Pons (tissue), 1 donor: ENCODE data around the gene CLDN14.
A peak's percentile ranks its signal among the peaks of the same experiment; 100 is the strongest.

Source experiments
- DNase-seq: peaks from one replicate; pipeline ENCODE4 v3.0.0-alpha.2; 2016; ENCODE audit warnings: low spot score

Gene CLDN14

DNA sequence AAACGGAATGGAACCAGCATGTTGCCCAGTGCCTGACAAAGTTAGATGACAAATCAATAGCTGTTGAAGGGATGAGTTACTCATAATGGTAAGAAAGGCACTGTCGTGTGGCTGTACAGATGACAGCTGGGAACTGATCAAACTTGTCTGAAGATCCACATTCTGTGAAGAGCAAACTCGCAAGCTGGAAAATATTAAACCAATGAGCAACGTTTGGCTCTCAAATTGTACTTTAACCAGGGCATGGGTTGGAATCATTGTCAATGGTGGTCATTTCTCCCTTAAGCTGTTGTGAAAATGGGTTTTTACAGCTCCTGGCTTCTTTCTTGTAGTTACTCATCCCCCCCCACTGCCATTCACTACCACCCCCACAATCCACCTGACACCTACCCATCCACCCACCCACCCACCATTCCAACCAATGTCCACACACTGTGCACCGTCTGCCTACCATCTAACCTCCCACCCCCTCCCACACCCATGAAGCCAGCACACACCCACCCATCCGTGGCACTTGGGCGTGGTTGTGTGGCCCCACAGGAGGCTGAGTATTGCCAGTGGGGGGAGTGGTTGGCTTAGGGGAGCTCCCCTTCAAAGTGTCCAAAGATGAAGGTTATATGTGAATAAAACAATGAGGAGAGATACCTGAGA, 46.7 kb downstream of the CLDN14 start:
- DNase-seq: no peak

DNA sequence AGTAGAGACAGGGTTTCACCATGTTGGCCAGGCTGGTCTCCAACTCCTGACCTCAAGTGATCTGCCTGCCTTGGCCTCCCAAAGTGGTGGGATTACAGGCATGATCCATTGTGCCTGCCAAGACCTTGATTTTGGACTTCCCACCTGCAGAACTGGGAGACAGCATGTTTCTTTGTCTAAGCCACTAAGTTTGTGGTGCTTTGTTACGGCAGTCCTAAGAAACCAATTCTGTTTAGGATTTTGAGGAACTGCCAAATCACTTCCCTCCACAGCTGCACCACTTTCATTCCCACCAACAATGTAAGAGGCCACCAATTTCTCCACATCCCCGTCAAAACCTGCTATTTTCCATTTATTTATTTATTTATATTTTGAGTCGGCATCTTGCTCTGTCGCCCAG, 48.7 kb downstream of the CLDN14 start:
- DNase-seq: no peak

DNA sequence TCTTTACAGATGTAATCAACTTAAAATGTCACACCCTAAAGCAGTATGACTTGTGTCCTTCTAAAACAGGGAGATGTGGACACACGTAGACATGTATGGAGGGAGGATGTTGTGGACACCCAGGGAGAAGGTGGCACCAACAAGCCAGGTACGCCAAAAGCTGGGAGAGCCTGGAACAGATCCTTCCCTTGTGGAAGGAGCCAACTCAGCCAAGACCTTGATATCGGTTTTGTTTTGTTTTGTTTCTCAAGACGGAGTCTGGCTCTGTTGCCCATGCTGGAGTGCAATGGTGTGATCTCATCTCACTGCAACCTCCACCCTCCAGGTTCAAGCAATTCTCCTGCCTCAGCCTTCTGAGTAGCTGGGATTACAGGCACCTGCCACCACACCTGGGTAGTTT, 49.1 kb downstream of the CLDN14 start:
- DNase-seq: no peak

DNA sequence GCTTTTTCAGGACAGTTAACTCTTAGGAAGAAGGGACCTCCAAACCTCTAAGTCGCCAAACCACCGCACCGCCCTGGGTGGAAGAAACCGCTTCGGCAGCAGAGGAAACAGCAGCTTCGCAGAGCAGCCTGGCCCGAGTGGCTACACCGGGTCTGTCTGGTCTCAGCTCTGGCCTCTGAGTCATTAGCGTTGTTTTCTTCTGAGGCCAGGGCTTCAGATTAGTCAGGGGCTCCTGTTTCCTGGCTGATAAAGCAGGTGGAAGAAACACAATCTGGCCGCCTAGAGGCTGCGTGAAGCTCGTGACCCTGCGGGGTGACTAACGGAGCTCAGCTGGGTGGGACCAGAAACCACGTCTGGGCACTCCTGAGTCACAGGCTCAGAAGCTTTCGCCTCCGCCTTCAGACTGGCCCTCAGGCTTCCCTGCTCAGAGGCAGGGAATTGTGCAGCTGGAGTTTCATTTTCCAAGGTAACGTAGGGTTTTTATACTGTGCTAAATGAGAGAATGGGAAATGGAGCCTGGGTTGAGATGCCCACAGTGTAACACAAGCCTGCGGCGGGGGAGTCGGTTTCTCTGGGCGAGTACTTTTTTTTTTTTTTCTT, 49.9 kb downstream of the CLDN14 start:
- peak; percentile 35 for DNase-seq

DNA sequence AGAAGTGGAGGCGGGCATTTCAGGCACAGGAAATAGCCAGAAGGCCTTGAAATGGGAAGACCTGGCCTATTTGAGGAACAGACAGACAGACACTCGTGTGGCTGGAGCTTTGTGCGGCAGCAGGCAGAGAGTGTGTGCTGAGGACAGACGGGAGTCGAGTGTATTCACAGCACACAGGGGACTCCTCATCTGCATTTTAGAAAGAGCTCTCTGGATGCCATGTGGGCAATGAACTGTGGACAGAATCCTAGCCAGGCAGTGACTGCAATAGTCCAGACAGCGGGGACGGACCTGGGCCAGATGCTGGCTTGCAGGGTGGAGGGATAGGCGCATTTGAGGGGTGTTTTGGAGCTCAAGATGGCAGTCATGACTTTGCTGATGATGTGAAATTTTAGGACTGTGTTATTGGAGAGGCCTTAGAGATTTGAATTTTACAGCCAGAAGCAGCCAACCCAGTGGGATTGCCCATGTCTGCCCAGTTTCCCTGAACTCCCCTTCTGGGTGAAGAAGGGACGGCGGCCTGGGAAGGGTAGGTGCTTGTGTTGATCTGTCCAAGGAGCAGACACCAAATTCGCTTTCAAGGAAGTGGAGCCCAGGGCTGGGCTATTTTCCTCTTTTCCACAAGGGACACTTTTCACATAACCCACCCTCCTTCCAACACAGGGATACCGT, 51.0 kb downstream of the CLDN14 start:
- DNase-seq: no peak

DNA sequence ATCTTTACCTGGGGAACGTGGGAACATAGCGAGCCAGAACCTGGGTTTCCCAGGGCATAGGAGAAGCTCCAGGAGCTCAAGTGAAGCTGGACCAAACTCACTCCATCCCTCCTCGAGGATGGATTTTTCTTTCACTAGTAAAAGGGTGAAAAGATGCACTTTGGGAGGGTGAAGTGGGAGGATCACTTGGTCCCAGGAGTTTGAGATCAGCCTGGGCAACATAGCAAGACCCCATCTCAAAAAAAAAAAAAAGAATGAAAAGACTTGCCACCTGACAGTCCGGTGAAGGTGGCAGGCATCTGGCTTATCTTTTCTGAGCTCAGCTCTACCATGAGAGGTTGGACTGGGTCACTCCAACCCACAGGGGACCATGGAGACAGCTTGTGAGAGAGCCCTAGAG, 52.4 kb downstream of the CLDN14 start:
- no peak for DNase-seq

DNA sequence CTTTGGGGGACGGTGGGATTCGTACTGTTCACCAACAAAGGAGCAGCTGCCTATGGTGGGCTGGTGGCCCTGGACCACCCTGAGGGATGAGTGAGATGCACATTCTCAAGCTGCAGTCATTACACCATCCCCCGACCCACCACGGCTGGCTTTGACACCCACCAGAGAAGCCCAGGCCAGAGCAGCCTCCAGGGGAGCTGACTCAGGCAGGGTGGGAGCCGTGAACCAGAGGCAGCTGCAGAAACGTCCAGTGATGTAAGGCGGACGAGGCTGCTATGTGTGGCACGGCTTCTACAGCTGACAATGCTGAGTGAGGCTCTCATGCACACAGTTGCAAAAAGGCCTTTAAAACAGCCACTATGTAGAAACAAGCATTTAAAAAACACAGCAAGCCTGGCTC, 54.6 kb downstream of the CLDN14 start:
- DNase-seq: no peak

DNA sequence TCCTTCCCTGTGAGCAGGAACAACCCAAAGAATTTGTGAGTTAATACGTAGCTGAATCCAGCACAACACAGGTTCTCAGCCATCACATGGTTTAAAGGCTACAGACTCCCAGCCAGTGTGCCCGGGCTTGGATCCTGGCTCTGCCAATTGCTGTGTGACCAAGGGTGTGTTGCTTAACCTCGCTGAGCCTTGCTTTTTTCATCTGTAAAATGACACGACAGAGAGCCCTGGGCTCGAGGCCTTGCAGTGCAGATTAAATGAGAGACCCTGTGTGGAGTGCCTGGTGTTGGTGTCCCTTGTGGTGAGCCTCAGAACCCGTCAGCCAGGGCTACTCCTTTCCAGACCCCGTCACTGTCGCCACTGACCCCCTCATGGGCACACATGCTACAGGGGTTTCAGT, 55.3 kb downstream of the CLDN14 start:
- no peak for DNase-seq

DNA sequence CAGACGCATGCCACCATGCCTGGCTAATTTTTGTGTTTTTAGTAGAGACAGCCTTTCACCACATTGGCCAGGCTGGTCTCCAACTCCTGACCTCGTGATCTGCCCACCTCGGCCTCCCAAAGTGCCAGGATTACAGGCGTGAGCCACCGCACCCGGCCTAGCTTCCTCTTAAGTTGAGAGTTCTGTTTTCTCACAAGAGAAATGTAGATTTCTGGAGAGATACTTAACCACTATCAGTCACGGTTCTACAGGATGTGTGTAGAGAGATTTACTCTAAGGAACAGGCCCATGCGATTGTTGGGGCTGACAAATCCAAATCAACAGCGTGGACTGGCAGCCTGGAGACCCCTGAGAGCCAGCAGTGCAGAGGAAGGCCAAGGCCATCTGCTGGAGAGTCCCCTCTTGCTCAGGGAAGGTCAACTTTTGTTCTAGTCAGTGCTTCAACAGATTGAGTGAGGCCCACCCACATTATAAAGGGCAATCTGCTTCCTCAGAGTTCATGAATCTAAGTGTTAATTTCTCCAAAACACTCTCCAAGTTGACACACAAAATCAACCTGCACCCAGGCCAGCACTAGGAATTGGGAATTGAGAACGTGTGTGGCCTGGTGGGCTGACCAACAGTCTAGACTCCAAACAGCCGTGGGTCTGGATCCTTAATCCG, 56.0 kb downstream of the CLDN14 start:
- no peak for DNase-seq

DNA sequence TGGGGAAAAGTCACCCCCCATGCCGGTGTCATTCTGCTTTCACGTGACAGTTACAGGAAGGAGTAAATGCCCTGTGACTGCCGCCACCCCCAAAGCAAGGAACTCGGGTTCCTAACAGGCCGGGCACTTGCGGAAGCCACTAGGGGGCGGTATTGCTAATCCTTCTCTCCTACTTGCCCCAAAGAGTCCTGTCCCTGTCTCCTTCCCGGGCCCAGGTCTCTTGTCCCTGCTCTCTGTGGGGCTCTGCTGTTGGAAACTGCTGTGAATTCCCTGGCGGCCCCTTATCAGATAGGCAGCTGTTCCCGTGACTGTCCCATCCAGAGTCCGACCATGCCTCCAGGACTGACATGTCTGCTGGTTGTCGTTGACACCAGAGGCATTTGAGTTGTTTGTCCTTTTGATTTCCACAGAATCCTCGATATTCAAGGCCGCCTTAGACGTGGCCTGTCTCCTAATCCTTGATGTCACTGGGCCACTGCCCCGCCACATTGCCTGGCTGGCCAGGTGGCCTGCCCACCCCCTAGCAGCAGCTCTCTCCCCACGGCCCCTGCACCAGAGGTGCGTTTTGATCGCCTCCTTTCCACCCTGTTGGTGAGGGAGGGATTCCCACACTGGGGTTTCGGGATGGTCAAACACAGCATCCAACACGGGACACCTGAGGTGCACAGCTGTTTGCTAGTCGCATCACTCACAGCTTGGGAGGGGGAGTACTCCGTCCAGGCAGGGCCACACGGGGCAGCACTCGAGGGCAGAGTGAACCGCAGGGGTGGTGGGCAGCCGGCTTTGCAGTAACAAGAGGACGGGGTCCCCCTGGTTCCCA, 57.4 kb downstream of the CLDN14 start:
- DNase-seq: no peak

DNA sequence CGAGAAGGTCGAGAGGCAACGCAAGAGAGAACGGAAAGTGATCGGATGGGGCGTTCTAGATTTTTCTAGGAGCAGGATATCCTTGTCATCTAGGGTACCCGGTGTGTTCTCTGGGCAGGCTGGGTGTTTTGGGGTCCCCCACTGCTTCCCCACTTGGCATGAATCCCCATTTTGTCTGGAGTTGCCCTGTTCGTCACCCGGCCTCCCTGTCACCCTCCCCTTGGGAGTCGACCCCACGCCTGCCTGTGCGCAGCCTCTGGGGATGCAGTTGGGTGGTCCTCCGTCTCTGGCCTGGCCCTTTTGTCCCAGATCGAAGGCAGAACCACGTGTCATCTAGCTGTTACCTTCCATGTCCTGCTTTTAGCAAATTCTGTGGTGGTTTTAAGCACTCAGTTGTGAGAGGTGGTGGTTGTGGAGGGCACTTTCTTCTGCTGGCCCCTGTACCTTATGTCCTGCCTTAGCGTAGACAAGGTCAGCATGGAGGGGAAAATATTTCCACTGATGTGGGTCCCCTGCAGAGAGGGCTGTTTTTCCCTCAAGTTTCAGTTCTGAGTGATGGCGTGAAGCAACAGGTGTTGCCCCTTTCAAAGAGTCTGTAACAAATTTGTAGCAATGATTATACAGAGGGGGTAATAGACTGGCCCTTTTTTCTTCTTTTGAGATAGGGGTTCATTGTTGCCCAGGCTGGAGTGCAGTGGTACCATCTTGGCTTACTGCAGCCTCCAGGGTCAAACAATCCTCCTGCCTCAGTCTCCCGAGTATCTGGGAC, 59.2 kb downstream of the CLDN14 start:
- DNase-seq: no peak

DNA sequence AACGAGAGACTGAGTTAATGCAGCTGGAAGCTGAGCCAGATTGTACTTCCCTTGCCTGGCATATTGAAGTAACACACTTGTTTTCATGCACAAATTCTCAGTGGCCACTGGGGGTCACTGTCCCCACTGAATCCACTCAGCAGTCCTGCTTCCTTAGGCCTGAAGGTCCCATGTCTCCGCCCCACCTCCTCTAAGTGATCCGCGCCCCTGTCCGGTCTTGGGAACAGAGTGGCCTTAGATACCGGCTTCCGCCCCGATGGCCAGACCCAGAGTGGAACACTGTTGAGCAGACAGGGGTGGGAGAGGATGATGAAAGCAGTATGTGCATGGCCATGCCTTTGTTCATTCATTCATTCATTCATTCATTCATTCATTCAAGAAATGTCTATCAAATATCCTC, 59.9 kb downstream of the CLDN14 start:
- DNase-seq: peak; percentile 78

DNA sequence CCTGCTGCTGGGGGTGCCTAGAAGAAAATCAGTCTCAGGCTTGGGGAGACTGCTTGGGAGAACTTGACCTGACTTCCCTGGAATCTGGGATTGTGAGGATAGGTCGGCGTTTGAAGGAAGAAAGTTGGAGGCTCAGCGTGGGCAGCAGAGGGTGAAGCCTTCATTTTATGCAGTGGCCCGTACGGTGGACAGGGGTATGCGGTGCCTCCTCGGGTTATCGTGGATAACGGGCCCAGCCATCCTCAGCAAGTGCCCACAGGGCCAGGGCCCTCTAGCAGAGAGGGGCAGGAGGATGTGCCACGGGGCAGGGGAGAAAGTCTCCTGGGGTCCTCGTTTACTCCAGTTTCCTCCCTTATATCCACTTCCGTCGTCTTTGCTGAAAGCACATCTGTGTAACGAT, 60.7 kb downstream of the CLDN14 start:
- no peak for DNase-seq

DNA sequence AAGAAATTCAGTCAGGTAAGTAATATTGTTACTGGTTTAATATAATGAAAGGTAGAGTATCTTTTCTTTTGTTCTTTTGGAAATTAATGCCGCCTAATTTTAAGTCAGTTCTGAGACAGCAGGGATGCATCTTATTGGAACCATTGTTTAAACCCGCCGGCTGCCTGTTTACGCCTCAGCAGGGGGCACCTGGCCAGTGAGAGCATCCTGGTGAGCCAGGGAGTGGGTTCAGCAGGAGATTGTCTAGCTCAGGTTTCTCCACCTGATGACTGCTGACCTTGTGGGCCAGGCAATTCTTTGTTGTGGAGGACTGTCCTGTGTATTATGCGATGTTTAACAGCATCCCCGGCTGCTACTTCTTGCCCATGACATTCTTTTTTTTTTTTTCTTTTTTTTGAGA, 64.5 kb downstream of the CLDN14 start:
- DNase-seq: no peak

DNA sequence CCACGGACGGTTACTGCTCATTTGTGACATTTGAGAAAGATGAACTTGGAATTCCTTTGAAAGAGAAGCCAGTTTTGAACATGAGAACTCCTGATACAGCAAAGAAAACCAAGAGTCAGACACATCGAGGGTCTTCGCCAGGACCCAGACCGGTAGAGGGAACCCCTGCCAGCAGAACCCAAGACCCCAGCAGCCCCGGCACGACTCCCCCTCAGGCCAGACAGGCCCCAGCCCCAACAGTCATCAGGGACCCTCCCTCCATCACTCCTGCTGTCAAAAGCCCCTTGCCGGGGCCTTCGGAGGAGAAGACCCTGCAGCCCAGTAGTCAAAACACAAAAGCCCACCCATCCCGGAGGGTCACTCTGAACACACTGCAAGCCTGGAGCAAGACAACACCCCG, 67.0 kb downstream of the CLDN14 start:
- no peak for DNase-seq

DNA sequence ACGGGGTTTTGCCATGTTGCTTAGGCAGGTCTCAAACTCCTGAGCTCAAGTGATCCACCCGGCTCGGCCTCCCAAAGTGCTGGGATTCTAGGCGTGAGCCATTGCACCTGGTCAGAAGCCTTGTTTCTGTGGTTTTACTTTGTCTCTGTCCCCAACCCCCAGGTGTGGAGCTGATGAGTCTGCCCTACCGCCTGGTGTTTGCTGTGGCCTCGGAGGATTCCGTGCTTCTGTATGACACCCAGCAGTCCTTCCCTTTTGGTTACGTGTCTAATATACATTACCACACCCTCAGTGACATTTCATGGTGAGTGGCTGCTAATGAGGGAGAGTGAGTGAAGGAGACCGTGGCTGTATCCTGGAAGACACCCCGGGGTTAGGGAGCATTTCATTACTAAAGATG, 68.6 kb downstream of the CLDN14 start:
- no peak for DNase-seq
